Heart right ventricle (tissue), 16 donors: ENCODE data around the gene TRAPPC2. TPM values are rescaled to one million over a fixed set of nuclear protein-coding genes. Genes with fewer than 3 reads are reported as not detected.
"Not testable (repeated sequence)": the region's sequence is repeated elsewhere in the genome, so short reads cannot be mapped to it uniquely, and the experiment has no call there.

Source experiments
- ATAC-seq, 8 donors: fragments of 200-7000 bp; cut with Tn5 transposase; one replicate each; pipeline ENCODE4 v1.9.1; 2020; ENCODE audit warnings: mild to moderate bottlenecking in 8 of 8, moderate library complexity in 8 of 8, moderate number of reproducible peaks in 1 of 8
- DNase-seq, 2 donors: peaks; one replicate each; pipeline ENCODE4 v3.0.0-alpha.2; 2020
- H3K27ac ChIP-seq, 10 donors: fragments of 200-600 bp; sonication (generic) in 2 of 10; one replicate each; pipeline versions ENCODE4 v1.5.0 to v1.8.0; 2020 to 2022; ENCODE audit warnings: mild to moderate bottlenecking in 3 of 10
- H3K27me3 ChIP-seq, 7 donors: fragments of 200-600 bp; one replicate each; pipeline ENCODE4 v1.8.0; 2021 to 2022; ENCODE audit warnings: mild to moderate bottlenecking in 2 of 7
- H3K36me3 ChIP-seq, 9 donors: fragments of 200-600 bp; sonication (generic) in 1 of 9; one replicate each; pipeline versions ENCODE4 v1.5.0 to v1.8.0; 2020 to 2022; ENCODE audit warnings: mild to moderate bottlenecking in 2 of 9
- H3K4me1 ChIP-seq, 9 donors: fragments of 200-600 bp; sonication (generic) in 1 of 9; one replicate each; pipeline versions ENCODE4 v1.5.0 to v1.8.0; 2020 to 2022; ENCODE audit warnings: mild to moderate bottlenecking in 4 of 9
- H3K4me3 ChIP-seq, 10 donors: fragments of 200-600 bp; sonication (generic) in 2 of 10; one replicate each; pipeline versions ENCODE4 v1.5.0 to v1.8.0; 2020 to 2022; ENCODE audit warnings: mild to moderate bottlenecking in 7 of 10, moderate library complexity in 2 of 10
- H3K9me3 ChIP-seq, 11 donors: fragments of 200-600 bp in 10 of 11; sonication (generic) in 2 of 11; one replicate each; pipeline versions ENCODE4 v1.5.0 to v1.8.0; 2013 to 2022; ENCODE audit warnings: mild to moderate bottlenecking in 2 of 11, control low read depth in 1 of 11, moderate library complexity in 1 of 11
- WGBS, 2 donors: extraction: QIAGEN DNeasy Blood & Tissue Kit; methylation state at CpG; one replicate each; pipeline ENCODE4 v1.1.7; 2013; ENCODE audit warnings: inconsistent platforms in 1 of 2; 5-methylcytosine and 5-hydroxymethylcytosine counted together
- intact Hi-C, 10 donors: fragments of 100-400 bp; cut with DNase I; formaldehyde crosslinking; loops; one replicate each; pipeline versions ENCODE4 v1.11.1 to v1.14.2; 2022
- polyA plus RNA-seq, 2 donors: library from polyadenylated mRNA; stranded (reverse); fragments of 200-250 nt; gene quantifications; one replicate each; pipeline ENCODE4 v1.2.3, GENCODE V29; 2013
- total RNA-seq, 10 donors: library from RNA; stranded (reverse); fragmentation: NEBNext Ultra II Directional in 3 of 10; extraction: Animal tissue kit (Norgen Biotek cat#: 25700) in 3 of 10; gene quantifications; one replicate each; pipeline versions ENCODE4 v1.2.1 to v1.2.4, GENCODE V29; 2021 to 2023
- TF ChIP-seq, protein P1 (sequence below), 9 donors: fragments of 200-600 bp; sonication (generic) in 2 of 9; IDR thresholded peaks; one replicate each; pipeline versions ENCODE4 v1.5.0 to v1.8.0; 2021 to 2022; ENCODE audit warnings: antibody characterized with exemption in 9 of 9, mild to moderate bottlenecking in 5 of 9, moderate library complexity in 1 of 9
- donor health status: Arrhythmogenic right ventricular cardiomyopathy.
- donor health status: ischemic (EF 13 %, LVEDD 7.1; RV severe dilation, severe dysfunction).
- donor health status: healthy with polysubstance abuse.
- donor health status: DM: no; HTN: yes; CAD: no.
- donor health status: DM: no; HTN: no; CAD: no.
- donor health status: ischemic (EF 25% LVEDD 6.9; RV normal size, moderate dysfunction).
- donor health status: ischemic (EF 25% LVEDD 5.7; RV mildly dilated, moderate dysfunction).
- donor health status: healthy.
- donor health status: DM: yes; HTN: yes; CAD: no.
- donor health status: Ischemic cardiomyopathy.
- donor health status: ischemic (EF 35%, LVEDD 5.7; RV mildly dilated, moderate dysfunction).
- donor health status: nonischemic (EF 11% LVEDD 7.7; RV severe dilation, severe dysfunction).
- donor health status: DM: yes; HTN: yes; CAD: no.
- donor health status: PGD.
- donor health status: ischemic (EF 29% LVEDD 5.4; RV normal size, mild dysfunction).
- donor health status: nonischemic (EF 23%, LVEDD 6.1; RV moderate dilation, normal function).

The TRAPPC2 gene
- total and polyA plus RNA-seq, 12 donors: 3.8 to 9.3 (median 6.0) TPM

DNA sequence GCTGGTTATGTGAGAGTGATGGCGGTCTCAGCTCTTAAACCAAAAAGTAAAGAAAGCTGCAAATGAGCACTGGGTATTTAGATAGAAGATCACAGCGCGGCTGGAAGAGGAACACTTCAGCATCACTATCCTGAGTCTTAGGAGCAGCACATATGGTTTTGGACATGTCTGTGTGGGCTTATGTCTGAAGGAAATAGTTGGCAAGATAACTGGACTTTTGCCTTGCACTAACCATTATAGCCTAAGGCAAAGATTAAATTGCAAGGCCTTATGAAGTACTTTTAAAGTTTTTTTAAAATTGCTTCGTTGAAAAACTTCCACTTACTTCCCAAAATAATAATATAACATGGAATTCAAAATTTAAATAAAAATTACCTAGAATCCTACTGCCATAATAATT lies 50.1 kb downstream of the TRAPPC2 start:
- DNase-seq: no peak
- Histone ChIP-seq H3K4me1 (peaks cover 0 to 6% (median 0%) of the 10 kb centered on the region in 9 donors), H3K9me3 (peaks cover 0 to 4% (median 0%) of the 10 kb centered on the region in 11 donors), H3K4me3 (no peak overlapping the region), H3K36me3 (no peaks in the 10 kb centered on the region), H3K27ac (no peak overlapping the region), H3K27me3 (peaks cover 0 to 29% (median 0%) of the 10 kb centered on the region in 7 donors)
- ATAC-seq: no peak
- intact Hi-C loops: no loop called here
- TF ChIP-seq, protein P1, sequence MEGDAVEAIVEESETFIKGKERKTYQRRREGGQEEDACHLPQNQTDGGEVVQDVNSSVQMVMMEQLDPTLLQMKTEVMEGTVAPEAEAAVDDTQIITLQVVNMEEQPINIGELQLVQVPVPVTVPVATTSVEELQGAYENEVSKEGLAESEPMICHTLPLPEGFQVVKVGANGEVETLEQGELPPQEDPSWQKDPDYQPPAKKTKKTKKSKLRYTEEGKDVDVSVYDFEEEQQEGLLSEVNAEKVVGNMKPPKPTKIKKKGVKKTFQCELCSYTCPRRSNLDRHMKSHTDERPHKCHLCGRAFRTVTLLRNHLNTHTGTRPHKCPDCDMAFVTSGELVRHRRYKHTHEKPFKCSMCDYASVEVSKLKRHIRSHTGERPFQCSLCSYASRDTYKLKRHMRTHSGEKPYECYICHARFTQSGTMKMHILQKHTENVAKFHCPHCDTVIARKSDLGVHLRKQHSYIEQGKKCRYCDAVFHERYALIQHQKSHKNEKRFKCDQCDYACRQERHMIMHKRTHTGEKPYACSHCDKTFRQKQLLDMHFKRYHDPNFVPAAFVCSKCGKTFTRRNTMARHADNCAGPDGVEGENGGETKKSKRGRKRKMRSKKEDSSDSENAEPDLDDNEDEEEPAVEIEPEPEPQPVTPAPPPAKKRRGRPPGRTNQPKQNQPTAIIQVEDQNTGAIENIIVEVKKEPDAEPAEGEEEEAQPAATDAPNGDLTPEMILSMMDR (IDR thresholded peaks at IDR 0.05): no peak
- WGBS, 2 donors: 96 to 97% methylated on average over 4 of the region's 4 CpGs

DNA sequence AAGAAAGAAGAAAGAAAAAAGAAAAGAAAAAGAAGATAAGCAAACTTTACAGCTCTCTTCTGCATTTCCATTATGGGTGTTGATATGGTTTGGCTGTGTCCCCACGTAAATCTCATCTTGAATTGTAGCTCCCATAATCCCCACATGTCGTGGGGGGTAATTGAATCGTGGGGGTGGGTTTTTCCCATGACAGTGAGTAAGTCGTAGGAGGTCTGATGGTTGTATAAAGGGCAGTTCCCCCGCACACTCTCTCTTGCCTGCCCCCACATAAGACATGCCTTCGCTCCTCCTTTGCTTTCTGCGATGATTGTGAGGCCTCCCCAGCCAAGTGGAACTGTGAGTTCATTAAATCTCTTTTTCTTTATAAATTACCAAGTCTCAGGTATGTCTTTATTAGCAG lies 52.8 kb downstream of the TRAPPC2 start:
- Histone ChIP-seq H3K9me3 (peaks cover 0 to 4% (median 0%) of the 10 kb centered on the region in 11 donors), H3K4me3 (no peak overlapping the region), H3K4me1 (no peaks in the 10 kb centered on the region), H3K36me3 (no peaks in the 10 kb centered on the region), H3K27me3 (peaks cover 0 to 2% (median 0%) of the 10 kb centered on the region in 7 donors), H3K27ac (no peak overlapping the region)
- no peak for DNase-seq
- TF ChIP-seq, protein P1 (IDR thresholded peaks at IDR 0.05): no peak
- 90 to 95% methylated on average over 7 of the region's 7 CpGs for WGBS, 2 donors
- intact Hi-C loops: no loop called here
- ATAC-seq: no peak

DNA sequence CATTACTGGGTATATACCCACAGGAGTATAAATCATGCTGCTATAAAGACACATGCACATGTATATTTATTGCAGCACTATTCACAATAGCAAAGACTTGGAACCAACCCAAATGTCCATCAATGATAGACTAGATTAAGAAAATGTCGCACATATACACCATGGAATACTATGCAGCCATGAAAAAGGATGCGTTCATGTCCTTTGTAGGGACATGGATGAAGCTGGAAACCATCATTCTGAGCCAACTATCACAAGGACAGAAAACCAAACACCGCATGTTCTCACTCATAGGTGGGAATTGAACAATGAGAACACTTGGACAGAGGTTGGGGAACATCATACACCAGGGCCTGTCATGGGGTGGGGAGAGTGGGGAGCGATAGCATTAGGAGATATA lies 54.7 kb downstream of the TRAPPC2 start:
- H3K4me1 ChIP-seq, DNase-seq, intact Hi-C loops, H3K27me3 ChIP-seq, H3K36me3 ChIP-seq, H3K27ac ChIP-seq, H3K4me3 ChIP-seq, H3K9me3 ChIP-seq, ATAC-seq: not testable (repeated sequence)
- WGBS, 2 donors: 97 to 99% methylated on average over 3 to 4 of the region's 4 CpGs

DNA sequence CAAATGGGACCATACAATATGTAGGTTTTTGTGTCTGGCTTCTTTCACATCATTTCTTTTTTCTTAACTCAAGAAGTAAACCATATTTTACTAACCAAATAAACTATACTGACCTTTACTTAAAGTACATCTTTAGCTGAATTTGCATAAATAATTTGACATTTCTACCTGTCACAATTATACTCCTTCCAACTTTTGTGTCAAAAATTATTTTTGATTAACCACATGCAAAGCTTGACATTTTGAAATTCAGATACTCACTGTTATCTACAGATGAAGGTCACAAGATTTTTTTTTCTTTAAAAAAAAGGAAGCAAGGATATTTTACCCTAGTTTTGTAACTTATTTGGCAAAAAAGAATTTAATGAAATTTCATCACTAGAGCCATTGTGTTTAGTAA lies 57.5 kb downstream of the TRAPPC2 start:
- H3K36me3 ChIP-seq: no peaks in the 10 kb centered on the region

DNA sequence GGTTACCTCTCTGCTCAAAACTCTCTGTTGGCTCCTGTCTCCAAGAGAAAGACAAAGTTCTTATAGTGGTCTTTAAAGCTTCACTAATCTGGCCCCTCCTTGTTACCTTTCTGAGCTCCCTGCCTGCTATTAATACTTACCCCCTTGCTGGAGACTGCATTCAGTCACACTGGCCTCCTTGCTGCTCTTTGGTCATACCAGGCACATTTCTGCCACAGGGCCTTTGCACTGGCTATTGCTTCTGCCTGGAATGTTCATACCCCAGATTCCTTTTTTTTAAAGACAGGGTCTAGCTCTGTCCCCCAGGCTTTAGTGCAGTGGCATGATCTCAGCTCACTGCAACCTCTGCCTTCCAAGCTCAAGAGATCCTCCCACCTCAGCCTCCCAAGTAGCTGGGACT lies 61.4 kb downstream of the TRAPPC2 start:
- Histone ChIP-seq H3K27me3 (peaks cover 0 to 25% (median 0%) of the 10 kb centered on the region in 7 donors), H3K27ac (no peak overlapping the region), H3K4me3 (no peak overlapping the region), H3K9me3 (no peaks in the 10 kb centered on the region), H3K36me3 (peaks cover 0 to 4% (median 0%) of the 10 kb centered on the region in 9 donors), H3K4me1 (peaks cover 0 to 9% (median 0%) of the 10 kb centered on the region in 9 donors)
- TF ChIP-seq, protein P1 (IDR thresholded peaks at IDR 0.05): no peak
- intact Hi-C loops: no loop called here
- DNase-seq: no peak
- ATAC-seq: no peak

More for the DNA sequence above, 57.5 kb downstream of the TRAPPC2 start:
- intact Hi-C loops: no loop called here
- Histone ChIP-seq H3K9me3 (no peaks in the 10 kb centered on the region), H3K4me3 (no peak overlapping the region), H3K4me1 (no peaks in the 10 kb centered on the region), H3K27ac (no peak overlapping the region), H3K27me3 (no peaks in the 10 kb centered on the region)
- ATAC-seq (no peak), DNase-seq (no peak)
- TF ChIP-seq, protein P1 (IDR thresholded peaks at IDR 0.05): no peak
